Prostate gland (tissue), 2 donors: ENCODE results near the gene NTMT1. TPM values are rescaled to one million over a fixed set of nuclear protein-coding genes. Genes with fewer than 3 reads are reported as not detected.

ENCODE experiments used
- DNase-seq: peaks from one replicate; pipeline ENCODE4 v3.0.0-alpha.2; 2019; ENCODE audit warnings: low spot score
- H3K27ac ChIP-seq, 2 donors: fragments of 200-600 bp; sonication (generic); 2 replicates each; pipeline ENCODE4 v1.5.1; 2017 to 2019
- H3K27me3 ChIP-seq: fragments of 200-600 bp; sonication (generic); replicated peaks from 2 replicates; pipeline ENCODE4 v1.5.1; 2019; ENCODE audit not compliant: insufficient read depth
- H3K36me3 ChIP-seq, 2 donors: fragments of 200-600 bp; sonication (generic); 1 replicate in 1 of 2; 2 replicates in 1 of 2; pipeline versions ENCODE4 v1.5.1 to v1.8.1; 2017 to 2019
- H3K4me1 ChIP-seq: fragments of 200-600 bp; sonication (generic); replicated peaks from 2 replicates; pipeline ENCODE4 v1.5.1; 2019
- H3K4me3 ChIP-seq, 2 donors: fragments of 200-600 bp; sonication (generic); 2 replicates each; pipeline ENCODE4 v1.5.1; 2017 to 2019
- H3K9me3 ChIP-seq: fragments of 200-600 bp; sonication (generic); 2 replicates; pipeline ENCODE4 v1.5.1; 2017
- CTCF ChIP-seq, 4 experiments: fragments of 200-600 bp in 2 of 4; fragments of 450-650 bp in 2 of 4; sonication (generic) in 2 of 4; IDR thresholded peaks; 1 replicate in 3 of 4; 2 replicates in 1 of 4; pipeline ENCODE4 v1.5.1; 2016 to 2019; ENCODE audit warnings: antibody characterized with exemption in 4 of 4, mild to moderate bottlenecking in 2 of 4, moderate library complexity in 2 of 4
- POLR2A ChIP-seq: fragments of 450-650 bp; IDR thresholded peaks from one replicate; pipeline ENCODE4 v1.6.1; 2016; ENCODE audit warnings: antibody characterized with exemption, mild to moderate bottlenecking
- POLR2AphosphoS5 ChIP-seq: sonication (generic); formaldehyde crosslinking; IDR thresholded peaks from one replicate; pipeline ENCODE4 v1.6.1; 2017; ENCODE audit warnings: antibody characterized with exemption
- WGBS: methylation state at CpG from one replicate; pipeline ENCODE4 v1.1.5; 2018; 5-methylcytosine and 5-hydroxymethylcytosine counted together
- intact Hi-C: fragments of 100-400 bp; cut with DNase I; formaldehyde crosslinking; loops from one replicate; pipeline ENCODE4 v1.14.2; 2022
- total RNA-seq, 2 donors: library from RNA; depleted of rRNA; stranded (reverse); fragments of >200 nt; gene quantifications; one replicate each; pipeline ENCODE4 v1.1.0, GENCODE V29; 2016

The NTMT1 gene
- total RNA-seq, 2 donors from 2014 or later = 25.4 to 53.7 TPM

- no peak overlapping the region for H3K27ac ChIP-seq
- DNase-seq = no peak
- no peak overlapping the region for H3K4me3 ChIP-seq
- peaks cover 4% of the 10 kb centered on the region for H3K27me3 ChIP-seq
- 69% methylated on average over 8 of the region's 9 CpGs for WGBS
- intact Hi-C loops = no loop called here
- H3K4me1 ChIP-seq = no peaks in the 10 kb centered on the region
- no peaks in the 10 kb centered on the region for H3K36me3 ChIP-seq
- no peak for TF ChIP-seq POLR2AphosphoS5
- no peak for TF ChIP-seq CTCF (IDR thresholded peaks at IDR 0.05)
- no peak for TF ChIP-seq POLR2A
- H3K9me3 ChIP-seq = no peaks in the 10 kb centered on the region
Measured at GRCh38 chr9:129678844-129679243, 52.9 kb downstream of the NTMT1 start.

GRCh38 chr9:129679537-129679936 lies 53.6 kb downstream of the NTMT1 start:
- Histone ChIP-seq H3K27me3 (peaks cover 4% of the 10 kb centered on the region), H3K4me1 (no peaks in the 10 kb centered on the region), H3K4me3 (no peak overlapping the region), H3K9me3 (no peaks in the 10 kb centered on the region), H3K36me3 (no peaks in the 10 kb centered on the region), H3K27ac (no peak overlapping the region)
- intact Hi-C loops = no loop called here
- DNase-seq = no peak
- 81% methylated on average over 9 of the region's 9 CpGs for WGBS
- TF ChIP-seq POLR2A (no peak), POLR2AphosphoS5 (no peak), CTCF (IDR thresholded peaks at IDR 0.05) (no peak)

- H3K36me3 ChIP-seq = no peaks in the 10 kb centered on the region
- 83% methylated on average over 11 of the region's 11 CpGs for WGBS
- H3K27me3 ChIP-seq = no peaks in the 10 kb centered on the region
- H3K27ac ChIP-seq = no peak overlapping the region
- no peaks in the 10 kb centered on the region for H3K4me1 ChIP-seq
- no peak for TF ChIP-seq CTCF (IDR thresholded peaks at IDR 0.05)
- TF ChIP-seq POLR2A = no peak
- TF ChIP-seq POLR2AphosphoS5 = no peak
- DNase-seq = no peak
- intact Hi-C loops = no loop called here
- H3K9me3 ChIP-seq = no peaks in the 10 kb centered on the region
- no peak overlapping the region for H3K4me3 ChIP-seq
Measured at GRCh38 chr9:129681924-129682323, 56.0 kb downstream of the NTMT1 start.

GRCh38 chr9:129682381-129682780 lies 56.4 kb downstream of the NTMT1 start:
- Histone ChIP-seq H3K4me1 (no peaks in the 10 kb centered on the region), H3K36me3 (no peaks in the 10 kb centered on the region), H3K27me3 (no peaks in the 10 kb centered on the region), H3K4me3 (no peak overlapping the region), H3K27ac (no peak overlapping the region), H3K9me3 (no peaks in the 10 kb centered on the region)
- WGBS = 82% methylated on average over 7 of the region's 7 CpGs
- TF ChIP-seq CTCF (IDR thresholded peaks at IDR 0.05) (no peak), POLR2A (no peak), POLR2AphosphoS5 (no peak)
- no peak for DNase-seq
- intact Hi-C loops = no loop called here

GRCh38 chr9:129685220-129685932 lies 59.4 kb downstream of the NTMT1 start:
- H3K4me3 ChIP-seq = no peak overlapping the region
- H3K4me1 ChIP-seq = no peaks in the 10 kb centered on the region
- DNase-seq = no peak
- H3K9me3 ChIP-seq = no peaks in the 10 kb centered on the region
- no peaks in the 10 kb centered on the region for H3K36me3 ChIP-seq
- 79% methylated on average over 15 of the region's 15 CpGs for WGBS
- H3K27me3 ChIP-seq = no peaks in the 10 kb centered on the region
- intact Hi-C loops = no loop called here
- no peak for TF ChIP-seq POLR2AphosphoS5
- TF ChIP-seq POLR2A = no peak
- TF ChIP-seq CTCF (IDR thresholded peaks at IDR 0.05) = no peak
- no peak overlapping the region for H3K27ac ChIP-seq
